SU-DHL-6 (cell line): Measurements from ENCODE around the gene SMIM7.

Experiments used
- H2AFZ ChIP-seq: fragments of 200-600 bp; sonication (generic); 2 replicates; pipeline ENCODE4 v1.6.1; 2014; ENCODE audit warnings: low read depth, mild to moderate bottlenecking, moderate library complexity, mixed read lengths, antibody characterized with exemption, low read length; ENCODE audit not compliant: severe bottlenecking
- H3F3A ChIP-seq: fragments of 200-600 bp; shearing (Covaris generic); 2 replicates; pipeline ENCODE4 v1.6.0; 2016; ENCODE audit warnings: antibody characterized with exemption, mild to moderate bottlenecking; ENCODE audit not compliant: insufficient read depth
- H3K27ac ChIP-seq: fragments of 200-600 bp; sonication (generic); 2 replicates; pipeline ENCODE4 v1.5.1; 2016; ENCODE audit warnings: low read depth, mild to moderate bottlenecking, low read length, moderate library complexity, mixed read lengths
- H3K27me3 ChIP-seq: fragments of 200-600 bp; sonication (generic), shearing (Covaris generic); 2 replicates; pipeline ENCODE4 v1.6.0; 2014; ENCODE audit warnings: mild to moderate bottlenecking, low read length
- H3K36me3 ChIP-seq: fragments of 200-600 bp; sonication (generic); 2 replicates; pipeline ENCODE4 v1.6.1; 2014; ENCODE audit warnings: mild to moderate bottlenecking, low read length, mixed read lengths
- H3K4me2 ChIP-seq: fragments of 300-600, 200-600 bp; shearing (Covaris generic), sonication (generic); 2 replicates; pipeline ENCODE4 v1.6.0; 2014; ENCODE audit warnings: low read length, low read depth, mild to moderate bottlenecking; ENCODE audit not compliant: poor library complexity, severe bottlenecking
- H3K4me3 ChIP-seq: fragments of 200-600 bp; sonication (generic); 2 replicates; pipeline ENCODE4 v1.5.1; 2014; ENCODE audit warnings: antibody characterized with exemption, low read length, mild to moderate bottlenecking, mixed read lengths; ENCODE audit not compliant: insufficient read depth, poor library complexity, severe bottlenecking
- H3K79me2 ChIP-seq: fragments of 200-600 bp; sonication (generic); 2 replicates; pipeline ENCODE4 v1.6.1; 2014; ENCODE audit warnings: mild to moderate bottlenecking, low read length, moderate library complexity; ENCODE audit not compliant: insufficient read depth
- H3K9ac ChIP-seq: fragments of 200-600 bp; sonication (generic); 2 replicates; pipeline ENCODE4 v1.7.0; 2014; ENCODE audit warnings: mild to moderate bottlenecking, low read length
- H3K9me2 ChIP-seq: fragments of 200-600 bp; sonication (generic); replicated peaks from 2 replicates; pipeline ENCODE4 v1.6.1; 2014; ENCODE audit warnings: low read length; ENCODE audit not compliant: insufficient read depth
- H3K9me3 ChIP-seq: fragments of 200-600 bp; sonication (generic); 2 replicates; pipeline ENCODE4 v1.6.1; 2014; ENCODE audit warnings: low read length, mixed read lengths; ENCODE audit not compliant: insufficient read depth
- H4K20me1 ChIP-seq: fragments of 200-600 bp; sonication (generic); 2 replicates; pipeline ENCODE4 v1.6.1; 2014; ENCODE audit warnings: low read depth, mild to moderate bottlenecking, antibody characterized with exemption, low read length, moderate library complexity, mixed read lengths
- CTCF ChIP-seq: fragments of 200-600 bp; sonication (generic); IDR thresholded peaks from one replicate; pipeline ENCODE4 v1.5.1; 2017; ENCODE audit warnings: antibody characterized with exemption, mild to moderate bottlenecking, low read length, moderate library complexity; ENCODE audit not compliant: insufficient read depth, poor library complexity, severe bottlenecking
- EZH2phosphoT487 ChIP-seq: fragments of 200-600 bp; sonication (generic), shearing (Covaris generic); conservative IDR thresholded peaks from 2 replicates; pipeline ENCODE4 v1.6.1; 2018; ENCODE audit warnings: mild to moderate bottlenecking, antibody characterized with exemption, low read length, moderate library complexity, mixed read lengths

The SMIM7 gene

DNA sequence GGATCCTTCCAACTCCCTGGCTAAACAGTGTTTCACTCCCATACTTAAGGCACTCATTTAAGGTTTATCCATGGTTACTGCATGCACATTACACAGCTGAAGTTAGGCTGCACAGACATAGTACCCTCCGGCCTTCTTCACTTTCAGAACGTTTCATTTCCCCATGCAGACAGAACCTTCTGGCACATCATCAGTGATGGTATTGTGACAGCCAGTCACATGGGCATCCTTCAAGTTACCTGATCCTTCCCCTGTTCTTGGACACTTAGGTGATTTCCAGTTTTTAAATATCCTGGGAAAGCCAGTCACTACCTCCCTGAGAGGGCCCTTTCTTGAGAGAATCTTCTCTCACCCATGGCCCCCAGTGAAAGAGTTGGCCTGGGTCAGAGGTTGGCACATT lies 9.1 kb downstream of the SMIM7 start:
- Histone ChIP-seq H3K27ac (no peak overlapping the region), H3K9me2 (no peaks in the 10 kb centered on the region), H3K79me2 (peaks cover 26% of the 10 kb centered on the region), H3K4me2 (no peak overlapping the region), H3K9ac (no peak overlapping the region), H3K36me3 (0 out of 2 replicates have a peak, but pooled peaks cover 6% of the 10 kb centered on the region), H2AFZ (no peak overlapping the region), H3K4me3 (no peak overlapping the region), H3K27me3 (no peaks in the 10 kb centered on the region), H3F3A (0 out of 2 replicates have a peak, but pooled peaks cover 2% of the 10 kb centered on the region), H4K20me1 (no peaks in the 10 kb centered on the region), H3K9me3 (no peaks in the 10 kb centered on the region)
- TF ChIP-seq EZH2phosphoT487 (no peak), CTCF (no peak)

GRCh38 chr19:16649734-16650133 lies 10.2 kb downstream of the SMIM7 start:
- Histone ChIP-seq H3F3A (0 out of 2 replicates have a peak, but pooled peaks cover 2% of the 10 kb centered on the region), H3K36me3 (peaks cover 11% of the 10 kb centered on the region; the same call in 1 of the 2 replicates), H2AFZ (no peak overlapping the region), H3K79me2 (peaks cover 29% of the 10 kb centered on the region), H3K4me2 (no peak overlapping the region), H4K20me1 (no peaks in the 10 kb centered on the region; the same call in 1 of the 2 replicates), H3K27ac (no peak overlapping the region), H3K27me3 (no peaks in the 10 kb centered on the region), H3K4me3 (no peak overlapping the region), H3K9ac (no peak overlapping the region), H3K9me3 (no peaks in the 10 kb centered on the region), H3K9me2 (no peaks in the 10 kb centered on the region)
- no peak for TF ChIP-seq CTCF

- peaks cover 21% of the 10 kb centered on the region; the same call in 1 of the 2 replicates for H3K36me3 ChIP-seq
- H3K4me3 ChIP-seq = no peak overlapping the region
- H3K4me2 ChIP-seq = no peak overlapping the region
Observed at GRCh38 chr19:16645140-16645539, 14.8 kb downstream of the SMIM7 start.

More at GRCh38 chr19:16645140-16645539, 14.8 kb downstream of the SMIM7 start:
- Histone ChIP-seq H2AFZ (no peak overlapping the region), H3K27me3 (no peaks in the 10 kb centered on the region), H3K9me2 (no peaks in the 10 kb centered on the region), H3K27ac (no peak overlapping the region), H3K9me3 (no peaks in the 10 kb centered on the region), H3K9ac (no peak overlapping the region), H3K79me2 (peaks cover 67% of the 10 kb centered on the region), H3F3A (0 out of 2 replicates have a peak, but pooled peaks cover under 1% of the 10 kb centered on the region), H4K20me1 (no peaks in the 10 kb centered on the region; the same call in 1 of the 2 replicates)
- TF ChIP-seq CTCF (no peak), EZH2phosphoT487 (no peak)
